Measurements from ENCODE around the gene TFIP11. TPM values are rescaled to one million over a fixed set of nuclear protein-coding genes. Genes with fewer than 3 reads are reported as not detected.

Gene TFIP11
- total and polyA plus RNA-seq, 9 of the 15 experiments (the other 6 are each of a cell fraction or from before 2014, with no cell fraction given), result 11.5 to 38.1 (median 25.2) TPM

- Histone ChIP-seq H3K27me3 (ENCODE audit: control insufficient read depth in 2 of 2, insufficient read depth in 2 of 2, low read length in 2 of 2) (no peaks in the 10 kb centered on the region), H3K4me1 (replicated peaks in 1 of 2; ENCODE audit: control insufficient read depth in 2 of 2, insufficient read depth in 2 of 2, low read length in 2 of 2) (peaks cover 0 to 5% of the 10 kb centered on the region in 2 experiments; a peak in 3 of 5 replicates), H3K9me3 (replicated peaks; ENCODE audit: control insufficient read depth, insufficient read depth, low read depth, low read length) (no peaks in the 10 kb centered on the region), H3K27ac (ENCODE audit: extremely low read depth, low read depth, low read length) (no peak overlapping the region), H4K20me1 (replicated peaks; ENCODE audit: control insufficient read depth, insufficient read depth, low read length) (no peaks in the 10 kb centered on the region; the same call in 1 of the 2 replicates), H3K36me3 (ENCODE audit: control insufficient read depth, insufficient read depth, low read length) (peaks cover 91% of the 10 kb centered on the region; the same call in 2 of the 3 replicates), H3K9ac (ENCODE audit: insufficient read depth in 1 of 2, low read depth in 2 of 2, low read length in 2 of 2) (no peak overlapping the region), H3K4me2 (ENCODE audit: insufficient read depth, low read length) (no peak overlapping the region), H3K9me1 (ENCODE audit: control insufficient read depth, insufficient read depth, low read length) (no peaks in the 10 kb centered on the region), H3K4me3 (no peak overlapping the region), H2AFZ (ENCODE audit: low read depth, low read length) (no peak overlapping the region), H3K79me2 (ENCODE audit: control insufficient read depth, insufficient read depth, low read length) (peaks cover 11% of the 10 kb centered on the region; the same call in 1 of the 3 replicates)
- 89% methylated on average over 4 of the region's 5 CpGs for WGBS (ENCODE audit: insufficient coverage, low coverage, missing lambda C conversion rate)
- ATAC-seq, result no peak
- no TSS peak for BruUV-seq (replicated peaks)
- intact Hi-C loops (cut with micrococcal nuclease), result no loop called here
- in situ Hi-C loops (cut with MboI), result loop anchor here (5.0 kb wide), 1 partner anchor 60 kb away; no protein-coding TSS in a partner anchor
- TF ChIP-seq ELK1 (CRISPR knock-in tag; IDR thresholded peaks at IDR 0.05) (no peak), DNMT1 (IDR thresholded peaks at IDR 0.05) (no peak), ZNF41 (CRISPR knock-in tag; conservative IDR thresholded peaks at IDR 0.05) (no peak)
- DNase-seq (ENCODE audit: extremely low read depth in 1 of 4, low spot score in 3 of 4), result no peak
- CTCF ChIA-PET (ENCODE audit: low intra/inter-chr PET ratio), result interaction anchor here (0.9 to 4.0 kb wide), 3 partner anchors 63 to 97 kb away, joined by 3 to 57 read pairs (median 4); no protein-coding TSS in a partner anchor
- FAIRE-seq, result no peak
- POLR2A ChIA-PET, result interaction anchor here (0.5 to 0.8 kb wide), 4 partner anchors 17 to 67 kb away, joined by 3 to 4 read pairs (median 3); no protein-coding TSS in a partner anchor
These were observed 50.2 kb downstream of the TFIP11 start for GRCh38 chr22:26462051-26462450.
